Mesothelial cell of epicardium (in vitro differentiated cells): ENCODE measurements around the gene THOP1. TPM values are rescaled to one million over a fixed set of nuclear protein-coding genes. Genes with fewer than 3 reads are reported as not detected.

Source experiments
- DNase-seq, 2 experiments: peaks; one replicate each; pipeline ENCODE4 v3.0.0; 2021; ENCODE audit warnings: low spot score in 2 of 2; ENCODE audit not compliant: unreplicated experiment in 2 of 2
- H3K27ac Mint-ChIP-seq: 2 replicates; pipeline ENCODE4 v1.8.0; 2021; ENCODE audit warnings: mixed read lengths
- H3K27me3 Mint-ChIP-seq: 2 replicates; pipeline ENCODE4 v1.8.0; 2021; ENCODE audit warnings: low read depth, mixed read lengths
- H3K36me3 Mint-ChIP-seq: 2 replicates; pipeline ENCODE4 v1.8.0; 2021; ENCODE audit warnings: mixed read lengths
- H3K4me1 Mint-ChIP-seq: 2 replicates; pipeline ENCODE4 v1.8.0; 2021; ENCODE audit warnings: mixed read lengths
- H3K4me3 Mint-ChIP-seq: 2 replicates; pipeline ENCODE4 v1.8.0; 2021; ENCODE audit warnings: mild to moderate bottlenecking, moderate library complexity, mixed read lengths
- H3K9me3 Mint-ChIP-seq: 2 replicates; pipeline ENCODE4 v1.8.0; 2021; ENCODE audit warnings: mixed read lengths
- total RNA-seq: library from RNA; stranded (reverse); gene quantifications from 3 replicates; pipeline ENCODE4 v1.2.1, GENCODE V29; 2021
- TF ChIP-seq, protein P1 (sequence below): fragments of 200-600 bp; sonication (generic); IDR thresholded peaks from one replicate; pipeline ENCODE4 v1.5.0; 2021; ENCODE audit warnings: antibody characterized with exemption; ENCODE audit not compliant: unreplicated experiment

Gene THOP1
- total RNA-seq, 1 donor from 2014 or later, result 80.8 TPM

DNA sequence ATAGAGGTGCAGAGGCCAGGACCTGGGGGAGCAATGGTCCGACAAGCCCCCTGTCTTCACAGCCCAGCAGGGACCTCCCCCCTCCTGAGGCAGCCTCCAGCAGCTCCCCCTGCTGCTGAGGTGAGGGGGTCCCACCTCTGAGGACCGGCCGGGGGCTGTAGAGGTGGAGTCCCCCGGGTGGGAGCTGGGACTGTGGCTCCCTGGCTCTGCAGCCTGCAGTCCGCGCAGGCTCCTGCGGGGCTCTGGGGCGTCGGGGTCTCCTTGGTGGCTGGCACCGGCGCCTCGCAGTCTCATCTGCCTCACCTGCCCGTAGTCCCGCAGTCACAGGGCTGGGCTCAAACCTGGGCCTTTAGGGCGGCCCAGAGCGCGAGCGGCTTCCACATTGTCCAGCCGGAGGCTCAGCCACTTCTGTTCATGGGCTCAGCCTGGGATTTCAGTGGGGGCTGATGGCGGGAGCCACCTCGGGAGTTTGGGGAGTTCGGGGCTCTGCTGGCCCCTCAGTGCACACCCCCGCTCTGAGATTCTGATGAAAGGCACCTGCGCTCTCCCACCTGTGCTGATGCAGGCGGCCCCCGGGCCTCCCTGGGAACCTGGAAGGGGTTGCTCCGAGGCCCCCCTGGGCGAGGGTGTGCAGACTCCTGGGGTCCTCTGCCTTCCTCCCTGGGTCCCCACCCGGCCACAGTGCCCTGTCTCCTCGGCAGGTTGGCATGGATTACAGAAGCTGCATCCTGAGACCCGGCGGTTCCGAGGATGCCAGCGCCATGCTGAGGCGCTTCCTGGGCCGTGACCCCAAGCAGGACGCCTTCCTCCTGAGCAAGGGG lies 27.3 kb downstream of the THOP1 start:
- Mint-ChIP-seq H3K4me1 (no peaks in the 10 kb centered on the region), H3K4me3 (no peak overlapping the region), H3K27ac (no peak overlapping the region), H3K9me3 (no peaks in the 10 kb centered on the region), H3K36me3 (peaks cover 7% of the 10 kb centered on the region), H3K27me3 (no peaks in the 10 kb centered on the region)
- DNase-seq, result no peak
- TF ChIP-seq, protein P1, sequence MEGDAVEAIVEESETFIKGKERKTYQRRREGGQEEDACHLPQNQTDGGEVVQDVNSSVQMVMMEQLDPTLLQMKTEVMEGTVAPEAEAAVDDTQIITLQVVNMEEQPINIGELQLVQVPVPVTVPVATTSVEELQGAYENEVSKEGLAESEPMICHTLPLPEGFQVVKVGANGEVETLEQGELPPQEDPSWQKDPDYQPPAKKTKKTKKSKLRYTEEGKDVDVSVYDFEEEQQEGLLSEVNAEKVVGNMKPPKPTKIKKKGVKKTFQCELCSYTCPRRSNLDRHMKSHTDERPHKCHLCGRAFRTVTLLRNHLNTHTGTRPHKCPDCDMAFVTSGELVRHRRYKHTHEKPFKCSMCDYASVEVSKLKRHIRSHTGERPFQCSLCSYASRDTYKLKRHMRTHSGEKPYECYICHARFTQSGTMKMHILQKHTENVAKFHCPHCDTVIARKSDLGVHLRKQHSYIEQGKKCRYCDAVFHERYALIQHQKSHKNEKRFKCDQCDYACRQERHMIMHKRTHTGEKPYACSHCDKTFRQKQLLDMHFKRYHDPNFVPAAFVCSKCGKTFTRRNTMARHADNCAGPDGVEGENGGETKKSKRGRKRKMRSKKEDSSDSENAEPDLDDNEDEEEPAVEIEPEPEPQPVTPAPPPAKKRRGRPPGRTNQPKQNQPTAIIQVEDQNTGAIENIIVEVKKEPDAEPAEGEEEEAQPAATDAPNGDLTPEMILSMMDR, result no peak

DNA sequence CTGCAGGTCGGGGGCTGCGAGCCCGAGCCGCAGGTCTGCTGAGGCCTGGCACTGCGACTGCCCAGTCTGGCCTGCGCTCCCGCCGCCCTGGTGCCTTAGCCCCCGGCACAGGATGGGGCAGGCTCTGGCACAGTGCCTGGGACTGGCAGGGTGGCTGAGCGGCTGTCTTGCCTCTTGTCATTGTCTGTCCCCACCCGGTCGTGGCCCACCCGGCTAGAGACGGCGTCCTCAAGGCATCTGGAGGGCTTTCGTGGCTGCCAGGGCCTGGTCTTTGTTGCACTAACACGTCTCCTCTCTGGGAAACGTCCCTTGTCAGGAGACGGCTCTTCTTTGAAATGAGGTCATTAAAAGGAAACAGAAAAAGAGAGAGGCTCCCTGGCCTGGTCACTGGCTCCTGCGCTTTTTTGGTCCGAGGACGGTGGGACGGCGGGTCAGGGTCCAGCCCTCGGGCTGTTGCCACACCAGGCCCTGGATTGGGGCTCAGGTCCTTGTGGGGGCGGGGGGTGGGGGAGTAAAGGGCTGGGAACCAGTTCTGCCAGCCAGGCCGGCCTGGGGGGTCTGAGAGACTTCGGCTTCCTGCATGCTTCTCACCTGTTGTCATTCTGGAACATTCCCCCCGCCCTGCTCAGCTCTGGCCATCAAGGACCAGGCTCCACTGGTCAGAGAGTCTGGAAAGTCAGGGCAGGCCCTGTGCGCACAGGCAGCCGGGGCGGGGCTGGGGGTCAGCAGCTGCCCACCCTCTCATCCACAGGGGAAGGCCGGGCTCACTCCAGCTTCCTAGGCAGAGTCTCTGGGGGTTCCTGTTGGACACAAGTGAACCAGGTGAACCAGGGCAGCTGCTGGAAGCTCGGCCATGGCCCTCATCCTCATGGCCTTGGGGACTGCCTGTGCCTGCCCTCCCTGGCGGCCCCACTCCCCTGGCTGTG lies 28.2 kb downstream of the THOP1 start:
- Mint-ChIP-seq H3K27me3 (no peaks in the 10 kb centered on the region), H3K36me3 (peaks cover 7% of the 10 kb centered on the region), H3K4me3 (no peak overlapping the region), H3K27ac (no peak overlapping the region), H3K9me3 (no peaks in the 10 kb centered on the region), H3K4me1 (no peaks in the 10 kb centered on the region)
- TF ChIP-seq, protein P1, result no peak
- no peak for DNase-seq

DNA sequence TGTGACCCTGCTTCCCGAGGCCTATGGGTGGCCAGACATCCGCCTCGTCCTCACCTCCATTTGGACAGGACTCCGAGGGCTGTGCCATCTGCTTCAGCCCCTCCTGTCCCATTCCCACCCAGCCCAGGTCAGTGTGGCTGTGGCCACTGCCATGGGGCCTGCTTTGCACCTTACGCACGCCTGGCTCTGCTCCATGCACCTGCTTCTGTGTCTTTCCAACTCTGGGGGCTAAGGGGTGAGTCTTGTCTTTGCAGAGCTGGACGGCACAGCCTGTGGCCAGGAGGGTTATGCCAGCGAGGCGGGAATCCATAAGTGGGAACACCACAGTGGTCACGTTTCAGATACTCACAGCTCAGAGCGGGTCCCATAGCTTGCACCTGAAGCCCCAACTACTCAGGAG lies 29.1 kb downstream of the THOP1 start:
- Mint-ChIP-seq H3K4me3 (no peak overlapping the region), H3K4me1 (no peaks in the 10 kb centered on the region), H3K9me3 (no peaks in the 10 kb centered on the region), H3K27ac (no peak overlapping the region), H3K36me3 (no peaks in the 10 kb centered on the region), H3K27me3 (no peaks in the 10 kb centered on the region)
- TF ChIP-seq, protein P1, result no peak
- DNase-seq, result no peak

DNA sequence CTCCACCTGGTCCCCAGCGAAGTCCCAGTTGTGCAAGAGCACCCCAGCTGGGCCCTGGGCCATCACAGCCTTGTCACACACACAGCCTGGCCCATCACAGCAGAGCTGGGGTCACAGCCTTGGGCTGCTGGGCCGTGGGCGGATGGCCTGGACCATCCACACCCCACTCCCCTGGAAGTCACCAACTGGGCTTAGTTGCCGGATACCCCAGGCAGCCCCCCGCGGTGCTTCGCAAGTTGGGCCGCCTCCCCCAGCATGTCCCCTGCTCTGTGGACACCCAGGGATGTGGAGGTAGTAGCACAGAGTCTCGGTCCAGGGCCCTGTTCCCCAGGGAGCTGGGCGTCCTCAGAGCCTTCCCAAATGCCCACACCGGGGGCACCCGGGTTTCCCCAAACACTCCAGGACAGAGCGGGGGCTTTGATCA lies 29.9 kb downstream of the THOP1 start:
- no peak for DNase-seq
- no peak overlapping the region for H3K27ac Mint-ChIP-seq
- H3K4me1 Mint-ChIP-seq, result peaks cover under 1% of the 10 kb centered on the region
- no peaks in the 10 kb centered on the region for H3K36me3 Mint-ChIP-seq
- no peaks in the 10 kb centered on the region for H3K9me3 Mint-ChIP-seq
- TF ChIP-seq, protein P1, result no peak
- no peaks in the 10 kb centered on the region for H3K27me3 Mint-ChIP-seq
- no peak overlapping the region for H3K4me3 Mint-ChIP-seq

DNA sequence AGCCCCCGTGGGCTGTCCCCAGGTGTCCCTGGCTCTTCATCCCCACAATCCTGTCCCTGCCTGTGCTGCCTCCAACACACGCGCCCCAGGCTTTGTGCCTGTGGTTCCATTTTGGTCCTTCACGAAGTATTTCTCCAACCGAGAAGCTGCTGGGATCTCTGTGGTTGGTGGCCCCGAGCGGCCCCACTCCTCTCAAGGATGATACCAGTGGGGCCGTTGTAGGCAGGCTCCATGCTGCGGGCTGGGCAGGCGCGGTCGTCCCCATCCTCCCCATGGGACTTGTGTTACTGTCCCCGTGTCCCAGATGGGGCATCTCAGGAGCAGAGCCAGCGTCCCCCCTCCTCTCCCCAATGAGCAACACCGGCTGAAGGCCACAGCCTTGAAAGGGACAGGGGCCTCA lies 30.6 kb downstream of the THOP1 start:
- Mint-ChIP-seq H3K27me3 (no peaks in the 10 kb centered on the region), H3K36me3 (no peaks in the 10 kb centered on the region), H3K4me1 (peaks cover 3% of the 10 kb centered on the region), H3K9me3 (no peaks in the 10 kb centered on the region), H3K4me3 (no peak overlapping the region), H3K27ac (no peak overlapping the region)
- TF ChIP-seq, protein P1, result no peak
- no peak for DNase-seq
